A549 (cell line): ENCODE data around the gene CPPED1. TPM values are rescaled to one million over a fixed set of nuclear protein-coding genes. Genes with fewer than 3 reads are reported as not detected.

Experiments used
- ATAC-seq, 2 experiments: fragments of 200-7000 bp in 1 of 2; fragments of >200 bp in 1 of 2; cut with Nextera tagmentation in 1 of 2; cut with Tn5 transposase in 1 of 2; 3 replicates each; pipeline versions ENCODE4 v1.8.0 to v1.9.1; 2018 to 2020; ENCODE audit warnings: mild to moderate bottlenecking in 1 of 2, moderate library complexity in 1 of 2
- CTCF ChIA-PET: fragments of 300-600 bp; sonication (Branson Sonifier 250); formaldehyde crosslinking; extraction: SDS; loops from one replicate; lab custom pipeline; 2021; ENCODE audit warnings: antibody characterized with exemption, inconsistent platforms; lab: Yijun Ruan, JAX
- POLR2A ChIA-PET: fragments of 350-600 bp; formaldehyde crosslinking; extraction: SDS; loops from one replicate; lab custom pipeline; 2021; ENCODE audit warnings: antibody characterized with exemption, inconsistent platforms; lab: Yijun Ruan, JAX
- DNase-seq, 2 experiments: peaks; one replicate each; pipeline versions ENCODE4 v3.0.0 to v3.0.0-alpha.2; 2011 to 2016; ENCODE audit warnings: low read depth in 1 of 2, low spot score in 1 of 2
- FAIRE-seq: peaks from 2 replicates; lab custom pipeline; 2011; peaks lifted over from hg19 to GRCh38; lab: Jason Lieb, UNC
- H3K27ac ChIP-seq, 2 experiments: fragments of >200 bp; sonication (Bioruptor Twin); formaldehyde crosslinking; 3 replicates each; pipeline ENCODE4 v1.5.1; 2016 to 2017
- H3K4me1 ChIP-seq: fragments of >200 bp; sonication (Bioruptor Twin); formaldehyde crosslinking; 3 replicates; pipeline ENCODE4 v1.6.1; 2016
- H3K4me2 ChIP-seq: fragments of >200 bp; sonication (Bioruptor Twin); formaldehyde crosslinking; 3 replicates; pipeline ENCODE4 v1.6.1; 2016
- H3K4me3 ChIP-seq: fragments of >200 bp; sonication (Bioruptor Twin); formaldehyde crosslinking; 3 replicates; pipeline ENCODE4 v1.5.1; 2016
- H3K9me3 ChIP-seq: fragments of >200 bp; sonication (Bioruptor Twin); formaldehyde crosslinking; 3 replicates; pipeline ENCODE4 v1.6.1; 2016
- CBX8 ChIP-seq: fragments of 200-600 bp; sonication (generic); IDR thresholded peaks from 2 replicates; pipeline ENCODE4 v1.6.1; 2016
- CEBPB ChIP-seq, 2 experiments: fragments of >200 bp in 1 of 2; sonication (Bioruptor Twin) in 1 of 2; formaldehyde crosslinking in 1 of 2; IDR thresholded peaks; 2 replicates each; pipeline ENCODE4 v1.6.1; 2012 to 2016
- CHD4 ChIP-seq: fragments of 200-600 bp; sonication (generic); IDR thresholded peaks from 2 replicates; pipeline ENCODE4 v1.6.1; 2016; ENCODE audit warnings: antibody characterized with exemption, mild to moderate bottlenecking, borderline replicate concordance
- EHF ChIP-seq: fragments of 250-450 bp; sonication (Bioruptor Pico); IDR thresholded peaks from 2 replicates; pipeline ENCODE4 v1.5.0; 2020; ENCODE audit warnings: mild to moderate bottlenecking
- EHMT2 ChIP-seq: fragments of 200-600 bp; sonication (generic); IDR thresholded peaks from 2 replicates; pipeline ENCODE4 v1.6.1; 2016; ENCODE audit warnings: antibody characterized with exemption, low read depth, mild to moderate bottlenecking, moderate library complexity
- ELK1 ChIP-seq: fragments of 150-350 bp; IDR thresholded peaks from 2 replicates; pipeline ENCODE4 v1.6.1; 2014; ENCODE audit warnings: low read depth, mild to moderate bottlenecking, low read length
- EP300 ChIP-seq, 2 experiments: fragments of >200 bp; sonication (Bioruptor Twin); formaldehyde crosslinking; IDR thresholded peaks; 2 replicates in 1 of 2; 3 replicates in 1 of 2; pipeline ENCODE4 v1.6.1; 2016 to 2017
- FOSB ChIP-seq: fragments of 250-450 bp; sonication (Bioruptor Pico); IDR thresholded peaks from 2 replicates; pipeline ENCODE4 v1.5.0; 2020; ENCODE audit warnings: mild to moderate bottlenecking, moderate library complexity
- HDAC2 ChIP-seq: fragments of 200-600 bp; sonication (generic); IDR thresholded peaks from 2 replicates; pipeline ENCODE4 v1.6.1; 2016
- HEYL ChIP-seq: fragments of 250-450 bp; sonication (Bioruptor Pico); IDR thresholded peaks from 2 replicates; pipeline ENCODE4 v1.8.0; 2021; ENCODE audit warnings: mild to moderate bottlenecking, moderate library complexity
- HOXB5 ChIP-seq: fragments of 250-450 bp; sonication (Bioruptor Pico); IDR thresholded peaks from 2 replicates; pipeline ENCODE4 v1.5.0; 2020; ENCODE audit warnings: mild to moderate bottlenecking, moderate library complexity
- JUNB ChIP-seq: fragments of >200 bp; sonication (Bioruptor Twin); formaldehyde crosslinking; IDR thresholded peaks from 2 replicates; pipeline ENCODE4 v1.6.1; 2016
- MAZ ChIP-seq: fragments of 150-350 bp; IDR thresholded peaks from 2 replicates; pipeline ENCODE4 v1.6.1; 2014; ENCODE audit warnings: antibody characterized with exemption, low read depth, low read length, borderline replicate concordance
- NFE2L2 ChIP-seq: fragments of 150-350 bp; conservative IDR thresholded peaks from 2 replicates; pipeline ENCODE4 v1.6.1; 2014; ENCODE audit warnings: low read length
- NPAS2 ChIP-seq: fragments of 250-450 bp; sonication (Bioruptor Pico); IDR thresholded peaks from 2 replicates; pipeline ENCODE4 v1.8.0; 2022; ENCODE audit warnings: mild to moderate bottlenecking, moderate library complexity, borderline replicate concordance
- RAD21 ChIP-seq, 2 experiments: fragments of >200 bp in 1 of 2; sonication (Bioruptor Twin) in 1 of 2; formaldehyde crosslinking in 1 of 2; IDR thresholded peaks in 1 of 2; conservative IDR thresholded peaks in 1 of 2; 2 replicates in 1 of 2; 3 replicates in 1 of 2; pipeline ENCODE4 v1.6.1; 2012 to 2018; ENCODE audit warnings: inconsistent platforms in 1 of 2
- RARB ChIP-seq: fragments of 250-450 bp; sonication (Bioruptor Pico); IDR thresholded peaks from 2 replicates; pipeline ENCODE4 v1.8.0; 2021; ENCODE audit warnings: mild to moderate bottlenecking, moderate library complexity
- REST ChIP-seq: fragments of 200-600 bp; sonication (generic); IDR thresholded peaks from 2 replicates; pipeline ENCODE4 v1.6.1; 2016; ENCODE audit warnings: antibody characterized with exemption, mild to moderate bottlenecking, moderate library complexity
- RFX5 ChIP-seq: fragments of 450-650 bp; IDR thresholded peaks from 2 replicates; pipeline ENCODE4 v1.7.1; 2014; ENCODE audit warnings: antibody characterized with exemption, mild to moderate bottlenecking, moderate library complexity
- RNF2 ChIP-seq: fragments of 200-600 bp; sonication (generic); IDR thresholded peaks from 2 replicates; pipeline ENCODE4 v1.6.1; 2016; ENCODE audit warnings: low read depth, mild to moderate bottlenecking, antibody characterized with exemption, moderate library complexity, borderline replicate concordance
- ZFP36 ChIP-seq: fragments of 450-650 bp; IDR thresholded peaks from 2 replicates; pipeline ENCODE4 v1.6.1; 2014; ENCODE audit warnings: borderline replicate concordance; ENCODE audit not compliant: partially characterized antibody
- ZNF302 ChIP-seq: fragments of 250-450 bp; sonication (Bioruptor Pico); IDR thresholded peaks from 2 replicates; pipeline ENCODE4 v1.9.0; 2021; ENCODE audit warnings: inconsistent platforms, mild to moderate bottlenecking, moderate library complexity
- WGBS: methylation state at CpG from one replicate; pipeline ENCODE4 v1.1.6; 2017; ENCODE audit errors: missing lambda C conversion rate; 5-methylcytosine and 5-hydroxymethylcytosine counted together
- polyA plus RNA-seq, 4 experiments: library from polyadenylated mRNA; depleted of rRNA in 3 of 4; stranded (reverse); fragments of >200 nt; fragmentation: RNase III in 1 of 4; extraction: RNeasy Plus Mini Kit Qiagen cat#74134 plus additional on column Dnase treatment in 1 of 4; gene quantifications; 2 replicates in 3 of 4; 3 replicates in 1 of 4; pipeline ENCODE4 v1.2.3, GENCODE V29; 2011 to 2017
- TF ChIP-seq, protein P1 (sequence below): fragments of >200 bp; sonication (Bioruptor Twin); formaldehyde crosslinking; IDR thresholded peaks from 3 replicates; pipeline ENCODE4 v1.5.1; 2016
- TF ChIP-seq, protein P2 (sequence below): IDR thresholded peaks from 2 replicates; pipeline ENCODE4 v1.6.1; 2012; ENCODE audit warnings: low read depth, borderline replicate concordance
- TF ChIP-seq, protein P3 (sequence below): fragments of 250-450 bp; sonication (Bioruptor Pico); IDR thresholded peaks from 2 replicates; pipeline ENCODE4 v1.5.0; 2020; ENCODE audit warnings: low read depth, mild to moderate bottlenecking, moderate library complexity
- TF ChIP-seq, protein P4 (sequence below): fragments of >200 bp; sonication (Bioruptor Twin); formaldehyde crosslinking; IDR thresholded peaks from 3 replicates; pipeline ENCODE4 v1.6.1; 2016

Gene CPPED1
- polyA plus RNA-seq, 2 of the 4 experiments (the other 2 are of a cell fraction): 16.1 to 30.5 TPM

DNA sequence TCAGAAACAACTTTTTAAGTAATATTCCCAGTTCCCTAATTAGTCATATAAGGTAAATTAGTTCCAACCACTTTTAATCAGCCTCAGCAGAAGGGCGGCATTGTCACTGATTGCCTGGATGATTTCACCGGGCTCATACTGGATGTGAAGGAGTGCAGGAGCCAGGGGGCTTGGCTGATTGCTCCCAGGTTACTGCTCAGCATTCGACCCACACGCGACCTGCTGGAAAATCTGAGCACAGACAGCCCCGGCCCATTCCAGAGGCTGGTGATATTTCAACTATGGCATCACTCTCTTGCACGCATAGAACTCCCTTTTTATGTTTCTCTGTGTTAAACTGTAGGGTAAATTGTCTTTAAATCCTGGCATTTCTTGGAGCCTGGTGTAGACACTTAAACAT lies 34.2 kb downstream of the CPPED1 start:
- POLR2A ChIA-PET: no interaction called here
- DNase-seq (no peak), FAIRE-seq (no peak), ATAC-seq (no peak)
- H3K9me3 ChIP-seq: no peaks in the 10 kb centered on the region
- no peaks in the 10 kb centered on the region for H3K4me1 ChIP-seq
- no peak overlapping the region for H3K4me3 ChIP-seq
- no peak overlapping the region for H3K27ac ChIP-seq
- no peak for TF ChIP-seq MAZ
- TF ChIP-seq, protein P1, sequence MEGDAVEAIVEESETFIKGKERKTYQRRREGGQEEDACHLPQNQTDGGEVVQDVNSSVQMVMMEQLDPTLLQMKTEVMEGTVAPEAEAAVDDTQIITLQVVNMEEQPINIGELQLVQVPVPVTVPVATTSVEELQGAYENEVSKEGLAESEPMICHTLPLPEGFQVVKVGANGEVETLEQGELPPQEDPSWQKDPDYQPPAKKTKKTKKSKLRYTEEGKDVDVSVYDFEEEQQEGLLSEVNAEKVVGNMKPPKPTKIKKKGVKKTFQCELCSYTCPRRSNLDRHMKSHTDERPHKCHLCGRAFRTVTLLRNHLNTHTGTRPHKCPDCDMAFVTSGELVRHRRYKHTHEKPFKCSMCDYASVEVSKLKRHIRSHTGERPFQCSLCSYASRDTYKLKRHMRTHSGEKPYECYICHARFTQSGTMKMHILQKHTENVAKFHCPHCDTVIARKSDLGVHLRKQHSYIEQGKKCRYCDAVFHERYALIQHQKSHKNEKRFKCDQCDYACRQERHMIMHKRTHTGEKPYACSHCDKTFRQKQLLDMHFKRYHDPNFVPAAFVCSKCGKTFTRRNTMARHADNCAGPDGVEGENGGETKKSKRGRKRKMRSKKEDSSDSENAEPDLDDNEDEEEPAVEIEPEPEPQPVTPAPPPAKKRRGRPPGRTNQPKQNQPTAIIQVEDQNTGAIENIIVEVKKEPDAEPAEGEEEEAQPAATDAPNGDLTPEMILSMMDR: no peak
- TF ChIP-seq RAD21 (conservative IDR thresholded peaks at IDR 0.05 in 1 of 2, IDR thresholded peaks at IDR 0.05 in 1 of 2): no peak
- TF ChIP-seq HDAC2: no peak
- no peak for TF ChIP-seq CHD4
- no peak for TF ChIP-seq RARB (CRISPR knock-in tag)
- no peak for TF ChIP-seq NFE2L2
- no peak for TF ChIP-seq HEYL
- TF ChIP-seq EP300 (IDR thresholded peaks at IDR 0.05): no peak
- TF ChIP-seq ZNF302 (CRISPR knock-in tag): no peak
- TF ChIP-seq EHMT2: no peak
- TF ChIP-seq ZFP36: no peak
- no peak for TF ChIP-seq HOXB5
- no peak for TF ChIP-seq CEBPB (IDR thresholded peaks at IDR 0.05)
- TF ChIP-seq, protein P2, sequence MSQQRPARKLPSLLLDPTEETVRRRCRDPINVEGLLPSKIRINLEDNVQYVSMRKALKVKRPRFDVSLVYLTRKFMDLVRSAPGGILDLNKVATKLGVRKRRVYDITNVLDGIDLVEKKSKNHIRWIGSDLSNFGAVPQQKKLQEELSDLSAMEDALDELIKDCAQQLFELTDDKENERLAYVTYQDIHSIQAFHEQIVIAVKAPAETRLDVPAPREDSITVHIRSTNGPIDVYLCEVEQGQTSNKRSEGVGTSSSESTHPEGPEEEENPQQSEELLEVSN: no peak
- no peak for TF ChIP-seq RNF2
- no peak for TF ChIP-seq REST
- TF ChIP-seq JUNB: no peak
- no peak overlapping the region for H3K4me2 ChIP-seq
- 93% methylated on average over 7 of the region's 7 CpGs for WGBS
- CTCF ChIA-PET: no interaction called here

DNA sequence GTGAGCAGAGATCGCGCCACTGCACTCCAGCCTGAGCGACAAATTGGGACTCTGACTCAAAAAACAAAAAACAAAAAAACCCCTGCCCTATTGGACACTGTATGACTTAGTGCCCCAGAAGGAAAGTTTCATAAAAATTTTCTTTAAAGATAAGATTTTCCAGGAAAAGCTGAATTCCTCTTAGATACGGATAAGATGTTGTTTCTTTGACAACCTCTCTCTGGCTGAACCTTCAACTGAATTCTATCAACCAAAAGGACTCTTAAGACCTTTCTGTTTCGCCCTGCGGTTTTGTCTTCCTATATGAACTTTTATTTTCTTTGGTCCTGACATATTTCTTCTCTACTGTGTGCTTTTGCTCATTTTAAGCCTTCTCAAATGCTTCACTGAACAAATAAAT lies 35.8 kb downstream of the CPPED1 start:
- H3K4me1 ChIP-seq: no peaks in the 10 kb centered on the region
- ChIA-PET POLR2A (no interaction called here), CTCF (interaction anchor here (0.6 kb wide), 1 partner anchor 454 kb away, joined by 3 read pairs; no protein-coding TSS in a partner anchor)
- H3K4me3 ChIP-seq: no peak overlapping the region
- H3K9me3 ChIP-seq: no peaks in the 10 kb centered on the region
- DNase-seq (no peak), FAIRE-seq (no peak), ATAC-seq (no peak)
- no peak overlapping the region for H3K27ac ChIP-seq
- no peak for TF ChIP-seq RFX5
- 93% methylated on average over 6 of the region's 6 CpGs for WGBS
- no peak overlapping the region for H3K4me2 ChIP-seq

DNA sequence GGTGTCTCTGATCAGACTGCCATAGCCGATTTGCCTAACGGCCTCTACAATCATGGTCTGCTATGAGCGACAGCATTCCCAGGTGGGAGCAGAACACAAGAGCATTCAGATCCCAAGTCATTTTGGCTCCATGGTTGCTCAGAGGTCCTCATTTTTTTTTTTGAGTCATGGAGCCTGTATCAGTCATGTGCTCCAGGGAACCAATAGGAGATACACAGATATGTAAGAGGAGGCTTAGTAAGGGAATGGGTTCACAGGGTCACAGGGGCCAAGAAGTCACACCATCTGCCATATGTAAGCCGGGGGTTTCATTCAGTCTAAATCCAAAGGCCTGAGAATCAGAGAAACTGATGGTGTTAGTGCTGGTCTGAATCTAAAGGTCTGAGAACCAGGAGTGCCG lies 36.8 kb downstream of the CPPED1 start:
- ChIA-PET POLR2A (no interaction called here), CTCF (no interaction called here)
- ATAC-seq (no peak), FAIRE-seq (no peak), DNase-seq (no peak)
- Histone ChIP-seq H3K27ac (no peak overlapping the region), H3K9me3 (no peaks in the 10 kb centered on the region), H3K4me2 (no peak overlapping the region), H3K4me3 (no peak overlapping the region), H3K4me1 (no peaks in the 10 kb centered on the region)
- 91% methylated on average over 5 of the region's 5 CpGs for WGBS
- TF ChIP-seq, protein P3, sequence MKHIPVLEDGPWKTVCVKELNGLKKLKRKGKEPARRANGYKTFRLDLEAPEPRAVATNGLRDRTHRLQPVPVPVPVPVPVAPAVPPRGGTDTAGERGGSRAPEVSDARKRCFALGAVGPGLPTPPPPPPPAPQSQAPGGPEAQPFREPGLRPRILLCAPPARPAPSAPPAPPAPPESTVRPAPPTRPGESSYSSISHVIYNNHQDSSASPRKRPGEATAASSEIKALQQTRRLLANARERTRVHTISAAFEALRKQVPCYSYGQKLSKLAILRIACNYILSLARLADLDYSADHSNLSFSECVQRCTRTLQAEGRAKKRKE (CRISPR knock-in tag): no peak
- no peak for TF ChIP-seq NPAS2 (CRISPR knock-in tag)
- no peak for TF ChIP-seq EHF
- TF ChIP-seq ELK1: no peak
- TF ChIP-seq CBX8: no peak
- TF ChIP-seq, protein P4, sequence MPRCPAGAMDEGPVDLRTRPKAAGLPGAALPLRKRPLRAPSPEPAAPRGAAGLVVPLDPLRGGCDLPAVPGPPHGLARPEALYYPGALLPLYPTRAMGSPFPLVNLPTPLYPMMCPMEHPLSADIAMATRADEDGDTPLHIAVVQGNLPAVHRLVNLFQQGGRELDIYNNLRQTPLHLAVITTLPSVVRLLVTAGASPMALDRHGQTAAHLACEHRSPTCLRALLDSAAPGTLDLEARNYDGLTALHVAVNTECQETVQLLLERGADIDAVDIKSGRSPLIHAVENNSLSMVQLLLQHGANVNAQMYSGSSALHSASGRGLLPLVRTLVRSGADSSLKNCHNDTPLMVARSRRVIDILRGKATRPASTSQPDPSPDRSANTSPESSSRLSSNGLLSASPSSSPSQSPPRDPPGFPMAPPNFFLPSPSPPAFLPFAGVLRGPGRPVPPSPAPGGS: no peak
- no peak for TF ChIP-seq EP300 (IDR thresholded peaks at IDR 0.05)
- no peak for TF ChIP-seq FOSB
- TF ChIP-seq HOXB5: no peak
- no peak for TF ChIP-seq RAD21 (conservative IDR thresholded peaks at IDR 0.05 in 1 of 2, IDR thresholded peaks at IDR 0.05 in 1 of 2)
